HEK293T (cell line): Measurements from ENCODE around the gene HES3.

Experiments
- CTCF ChIA-PET: fragments of 350-600 bp; formaldehyde crosslinking; extraction: SDS; loops from one replicate; lab custom pipeline; 2021; ENCODE audit warnings: antibody characterized with exemption, inconsistent platforms; lab: Yijun Ruan, JAX
- POLR2A ChIA-PET: fragments of 350-600 bp; formaldehyde crosslinking; extraction: SDS; loops from one replicate; lab custom pipeline; 2020; ENCODE audit warnings: antibody characterized with exemption, inconsistent platforms; lab: Yijun Ruan, JAX
- DNase-seq: peaks from one replicate; pipeline ENCODE4 v3.0.0; 2012; ENCODE audit warnings: mixed read lengths; ENCODE audit errors: extremely low spot score
- ARNT ChIP-seq: fragments of 450-650 bp; IDR thresholded peaks from 2 replicates; pipeline ENCODE4 v1.6.1; 2017; ENCODE audit warnings: mild to moderate bottlenecking
- BHLHE40 ChIP-seq: fragments of 450-650 bp; IDR thresholded peaks from 2 replicates; pipeline ENCODE4 v1.6.1; 2016; ENCODE audit warnings: mild to moderate bottlenecking, moderate library complexity, borderline replicate concordance
- CTBP1 ChIP-seq: fragments of 450-650 bp; IDR thresholded peaks from 2 replicates; pipeline ENCODE4 v1.6.1; 2016; ENCODE audit warnings: borderline replicate concordance
- ELF4 ChIP-seq: fragments of 450-650 bp; IDR thresholded peaks from 2 replicates; pipeline ENCODE4 v1.6.1; 2017; ENCODE audit warnings: antibody characterized with exemption
- FOXA1 ChIP-seq: fragments of 450-650 bp; IDR thresholded peaks from 2 replicates; pipeline ENCODE4 v1.6.1; 2016; ENCODE audit warnings: mild to moderate bottlenecking
- FOXK2 ChIP-seq: fragments of 450-650 bp; IDR thresholded peaks from 2 replicates; pipeline ENCODE4 v1.6.1; 2016; ENCODE audit warnings: mild to moderate bottlenecking
- FOXM1 ChIP-seq: fragments of 450-650 bp; IDR thresholded peaks from 2 replicates; pipeline ENCODE4 v1.6.1; 2017; ENCODE audit warnings: mild to moderate bottlenecking, borderline replicate concordance
- HDGF ChIP-seq: fragments of 450-650 bp; IDR thresholded peaks from 2 replicates; pipeline ENCODE4 v1.6.1; 2017; ENCODE audit warnings: antibody characterized with exemption, borderline replicate concordance
- L3MBTL2 ChIP-seq: fragments of 450-650 bp; conservative IDR thresholded peaks from 2 replicates; pipeline ENCODE4 v1.6.1; 2016; ENCODE audit warnings: mild to moderate bottlenecking
- LEF1 ChIP-seq: fragments of 450-650 bp; IDR thresholded peaks from 2 replicates; pipeline ENCODE4 v1.6.1; 2017; ENCODE audit warnings: mild to moderate bottlenecking, borderline replicate concordance
- NFRKB ChIP-seq: fragments of 450-650 bp; IDR thresholded peaks from 2 replicates; pipeline ENCODE4 v1.6.1; 2016; ENCODE audit warnings: mild to moderate bottlenecking, moderate library complexity
- SP1 ChIP-seq: fragments of 450-650 bp; IDR thresholded peaks from 2 replicates; pipeline ENCODE4 v1.6.1; 2017
- SUZ12 ChIP-seq: fragments of 450-650 bp; IDR thresholded peaks from 2 replicates; pipeline ENCODE4 v1.6.1; 2016; ENCODE audit warnings: mild to moderate bottlenecking
- TARDBP ChIP-seq: fragments of 450-650 bp; IDR thresholded peaks from 2 replicates; pipeline ENCODE4 v1.6.1; 2016
- ZNF384 ChIP-seq: fragments of 450-650 bp; IDR thresholded peaks from 2 replicates; pipeline ENCODE4 v1.6.1; 2016
- TF ChIP-seq, protein P1 (sequence below): fragments of 450-650 bp; IDR thresholded peaks from 2 replicates; pipeline ENCODE4 v1.6.1; 2016

Gene HES3

DNA sequence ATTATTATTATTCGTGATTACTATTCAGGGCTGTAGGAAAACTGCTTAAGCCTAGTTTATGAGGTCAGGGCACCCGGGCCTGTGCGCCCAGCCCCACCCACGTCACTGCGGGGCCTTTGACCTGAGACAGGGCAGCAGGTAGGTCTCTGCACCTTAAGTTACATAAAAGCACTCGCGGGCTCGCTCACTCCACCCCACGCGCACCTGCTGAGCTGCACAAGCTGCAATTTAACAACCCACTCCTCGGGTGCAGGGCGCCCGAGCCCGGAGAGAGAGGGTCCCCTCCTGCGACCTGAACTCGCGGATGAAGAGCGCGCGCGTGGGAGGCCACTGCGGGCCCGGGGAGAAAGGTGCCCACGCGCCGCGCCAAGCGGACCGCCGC is 8.7 kb upstream of the HES3 start:
- POLR2A ChIA-PET: interaction anchor here (0.8 to 2.6 kb wide), 10 partner anchors 10 to 88 kb away, joined by 3 to 39 read pairs (median 4); partner anchors contain the start of genes HES3 and RNF207
- DNase-seq: no peak
- CTCF ChIA-PET: interaction anchor here (1.1 kb wide), 3 partner anchors 10 to 50 kb away, joined by 3 to 6 read pairs (median 5); no protein-coding TSS in a partner anchor
- TF ChIP-seq HDGF (no peak), BHLHE40 (no peak), NFRKB (no peak), LEF1 (no peak), ARNT (no peak), ELF4 (no peak), SP1 (no peak), L3MBTL2 (no peak), FOXA1 (no peak), FOXM1 (no peak), FOXK2 (no peak)
- TF ChIP-seq, protein P1, sequence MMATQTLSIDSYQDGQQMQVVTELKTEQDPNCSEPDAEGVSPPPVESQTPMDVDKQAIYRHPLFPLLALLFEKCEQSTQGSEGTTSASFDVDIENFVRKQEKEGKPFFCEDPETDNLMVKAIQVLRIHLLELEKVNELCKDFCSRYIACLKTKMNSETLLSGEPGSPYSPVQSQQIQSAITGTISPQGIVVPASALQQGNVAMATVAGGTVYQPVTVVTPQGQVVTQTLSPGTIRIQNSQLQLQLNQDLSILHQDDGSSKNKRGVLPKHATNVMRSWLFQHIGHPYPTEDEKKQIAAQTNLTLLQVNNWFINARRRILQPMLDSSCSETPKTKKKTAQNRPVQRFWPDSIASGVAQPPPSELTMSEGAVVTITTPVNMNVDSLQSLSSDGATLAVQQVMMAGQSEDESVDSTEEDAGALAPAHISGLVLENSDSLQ: no peak

GRCh38 chr1:6237093-6237492 is 6.9 kb upstream of the HES3 start:
- CTCF ChIA-PET: interaction anchor here (0.7 to 1.0 kb wide), 2 partner anchors 70 to 107 kb away, joined by 3 to 5 read pairs; no protein-coding TSS in a partner anchor
- no peak for TF ChIP-seq FOXA1
- TF ChIP-seq BHLHE40: no peak
- TF ChIP-seq NFRKB: no peak
- TF ChIP-seq HDGF: no peak
- TF ChIP-seq ZNF384: no peak
- TF ChIP-seq FOXM1: no peak
- no peak for TF ChIP-seq L3MBTL2
- TF ChIP-seq ELF4: no peak
- TF ChIP-seq, protein P1: no peak
- TF ChIP-seq LEF1: no peak
- no peak for TF ChIP-seq ARNT
- POLR2A ChIA-PET: interaction anchor here (2.3 kb wide), 1 partner anchor 32 kb away, joined by 15 read pairs; no protein-coding TSS in a partner anchor
- no peak for DNase-seq

DNA sequence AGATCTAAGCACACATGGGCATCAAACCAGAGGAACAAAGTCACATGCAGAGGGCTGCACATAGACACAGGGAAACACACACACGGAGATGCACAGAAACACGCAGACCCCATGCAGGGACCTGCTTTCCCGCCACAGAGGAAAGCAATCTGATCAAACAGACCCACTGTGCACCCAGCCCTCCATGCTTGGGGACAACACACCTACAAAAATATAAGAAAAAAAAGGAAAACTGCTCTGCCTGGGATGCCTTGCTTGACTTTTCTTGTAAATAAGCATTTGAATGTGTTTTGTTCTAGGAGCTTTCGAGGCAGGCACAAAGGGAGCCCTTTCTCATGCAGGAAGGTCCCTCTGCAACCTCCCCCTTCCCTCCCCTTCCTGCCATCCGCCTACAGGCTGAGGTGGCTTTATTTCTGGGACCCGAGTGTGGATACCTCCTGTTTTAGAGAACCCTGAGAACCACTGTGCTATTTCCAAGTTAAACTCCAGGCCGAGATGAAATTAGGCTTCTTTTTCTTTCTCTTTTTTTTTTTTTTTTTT is 4.7 kb upstream of the HES3 start:
- ChIA-PET POLR2A (interaction anchor here (1.0 to 2.3 kb wide), 3 partner anchors 14 to 35 kb away, joined by 3 to 15 read pairs (median 8); partner anchors contain the start of gene RNF207), CTCF (interaction anchor here (0.7 to 1.9 kb wide), 12 partner anchors 8 to 251 kb away, joined by 3 to 14 read pairs (median 4); partner anchors contain the start of gene RNF207)
- TF ChIP-seq LEF1 (no peak), ARNT (no peak), SP1 (no peak), FOXA1 (no peak), NFRKB (no peak), CTBP1 (no peak), L3MBTL2 (no peak), ELF4 (no peak), HDGF (no peak), ZNF384 (no peak), FOXK2 (no peak), TARDBP (no peak), BHLHE40 (no peak)
- TF ChIP-seq, protein P1: no peak
- no peak for DNase-seq

GRCh38 chr1:6239950-6240768 is 3.8 kb upstream of the HES3 start:
- TF ChIP-seq NFRKB (no peak), CTBP1 (no peak), ARNT (no peak), TARDBP (no peak), LEF1 (no peak), FOXA1 (no peak), FOXM1 (no peak), ZNF384 (no peak), SUZ12 (no peak), ELF4 (no peak), SP1 (no peak), HDGF (no peak), FOXK2 (no peak), BHLHE40 (no peak), L3MBTL2 (no peak)
- TF ChIP-seq, protein P1: no peak
- no peak for DNase-seq
- CTCF ChIA-PET: interaction anchor here (0.7 kb wide), 1 partner anchor 37 kb away, joined by 3 read pairs; no protein-coding TSS in a partner anchor
- POLR2A ChIA-PET: no interaction called here
